Left colon (tissue), 2 donors: ENCODE data around the gene MMP26. TPM values are rescaled to one million over a fixed set of nuclear protein-coding genes. Genes with fewer than 3 reads are reported as not detected.
"Not testable (repeated sequence)": the region's sequence is repeated elsewhere in the genome, so short reads cannot be mapped to it uniquely, and the experiment has no call there.

Experiments
- ATAC-seq: fragments of 200-7000 bp; cut with Tn5 transposase; one replicate; pipeline ENCODE4 v1.9.1; 2020; ENCODE audit warnings: mild to moderate bottlenecking, moderate library complexity
- DNase-seq, 2 donors: peaks; one replicate each; pipeline ENCODE4 v3.0.0-alpha.2; 2020
- intact Hi-C, 2 donors: fragments of 100-400 bp; cut with DNase I in 1 of 2; cut with micrococcal nuclease in 1 of 2; formaldehyde crosslinking; loops; one replicate each; pipeline versions ENCODE4 v1.11.2 to v1.14.0; 2022; cut with DNase I, micrococcal nuclease
- total RNA-seq, 2 donors: library from RNA; stranded (reverse); fragmentation: NEBNext Ultra II Directional; extraction: Animal tissue kit (Norgen Biotek cat#: 25700); gene quantifications; one replicate each; pipeline ENCODE4 v1.2.1, GENCODE V29; 2021
- donor health status: DM: no; HTN: no; CAD: no.
- donor health status: DM: yes; HTN: yes; CAD: no.

The MMP26 gene
- total RNA-seq, 2 donors from 2014 or later: not detected

DNA sequence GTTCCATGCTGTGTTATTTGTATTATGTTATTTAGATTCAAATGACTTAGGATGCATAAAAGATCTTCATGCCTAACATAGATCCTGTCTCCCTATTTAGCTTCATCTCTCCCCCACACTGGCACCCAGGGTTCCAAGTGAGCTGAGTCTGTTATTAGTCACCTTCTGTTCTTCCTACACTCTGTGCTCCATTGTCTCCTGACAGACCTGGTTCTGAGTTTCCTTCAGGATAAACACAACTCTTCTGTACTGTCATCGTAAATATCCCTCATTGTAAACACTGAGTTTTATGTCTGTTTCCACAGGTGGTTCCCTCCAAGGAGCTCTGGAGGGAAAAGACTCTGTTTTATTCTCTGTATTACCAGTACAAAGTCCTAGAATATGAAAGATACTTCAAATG is 8.7 kb downstream of the MMP26 start:
- intact Hi-C loops: no loop called here
- no peak for ATAC-seq
- DNase-seq: no peak

DNA sequence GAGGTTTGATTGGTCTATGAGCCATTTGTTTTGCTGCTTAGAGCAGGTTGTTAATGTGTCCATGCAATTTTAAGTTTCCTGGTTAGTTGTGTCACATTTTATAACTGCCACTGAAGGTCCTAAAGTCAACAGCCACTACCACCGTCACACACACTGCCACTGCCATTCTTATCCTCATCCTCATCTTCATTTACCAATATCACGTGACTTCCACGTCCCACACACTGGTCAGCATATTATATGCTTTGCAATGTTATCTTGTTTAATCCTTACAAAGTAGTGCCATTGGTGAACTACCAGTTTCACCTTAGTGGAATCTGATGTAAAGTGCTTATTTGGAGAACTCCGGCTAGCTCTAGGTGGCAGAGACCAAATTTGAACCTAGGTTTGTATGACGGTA is 9.7 kb downstream of the MMP26 start:
- intact Hi-C loops: no loop called here
- ATAC-seq: no peak
- DNase-seq: no peak

DNA sequence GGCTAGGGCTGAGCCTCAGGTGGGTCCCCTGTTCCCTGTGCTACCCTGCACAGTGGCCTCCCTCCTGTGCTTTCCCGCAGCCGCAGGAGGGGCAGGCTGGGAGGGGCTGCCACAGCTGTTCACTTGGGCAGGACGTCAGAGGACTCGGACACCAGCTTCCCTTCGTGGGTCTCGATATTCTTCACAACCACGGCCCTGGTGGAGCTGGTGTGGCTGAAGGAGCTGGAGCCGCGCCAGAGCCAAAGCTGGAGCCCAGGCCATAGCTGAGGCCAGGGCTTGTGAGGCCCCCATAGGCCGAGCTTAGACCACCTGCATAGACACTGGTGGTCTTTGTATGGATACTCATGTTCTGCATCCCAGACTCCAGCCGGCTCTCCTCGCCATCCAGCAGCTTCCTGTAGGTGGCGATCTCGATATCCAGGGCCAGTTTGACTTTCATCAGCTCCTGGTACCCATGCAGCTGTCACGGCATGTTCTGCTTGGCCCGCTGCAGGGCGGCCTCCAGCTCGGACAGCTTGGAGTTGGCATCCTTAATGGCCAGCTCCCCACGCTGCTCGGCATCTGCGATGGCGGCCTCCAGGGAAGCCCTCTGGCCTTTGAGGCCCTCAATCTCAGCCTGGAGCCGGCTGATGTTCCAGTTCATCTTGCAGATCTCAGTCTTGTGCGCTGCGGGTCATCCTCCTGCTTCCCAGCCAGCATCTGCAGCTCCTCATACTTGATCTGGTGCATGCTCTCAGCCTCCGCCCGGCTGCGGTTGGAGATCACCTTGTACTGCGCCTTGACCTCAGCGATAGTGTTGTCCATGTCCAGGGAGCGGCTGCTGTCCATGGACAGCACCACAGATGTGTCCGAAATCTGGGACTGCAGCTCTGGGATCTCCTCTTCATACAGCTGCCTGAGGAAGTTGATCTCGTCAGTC is 18.3 kb downstream of the MMP26 start:
- intact Hi-C loops, ATAC-seq, DNase-seq: not testable (repeated sequence)

DNA sequence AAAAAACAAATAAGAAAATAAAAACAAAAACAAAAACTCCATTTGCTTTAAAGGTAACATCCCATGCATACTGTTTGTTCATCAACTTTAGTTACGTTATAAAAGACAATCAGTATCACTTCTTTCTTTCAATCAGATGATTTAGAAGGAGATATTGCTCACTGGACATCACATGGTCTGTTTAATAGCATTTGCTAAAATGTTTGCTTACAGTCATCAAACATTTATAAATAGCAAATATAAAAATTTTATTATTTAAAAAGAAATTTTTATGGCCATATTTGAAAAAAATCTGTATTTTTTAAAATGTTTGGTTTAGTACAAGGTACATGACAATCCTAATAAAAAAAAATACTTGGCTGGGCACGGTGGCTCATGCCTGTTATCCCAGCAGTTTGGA is 22.6 kb downstream of the MMP26 start:
- no peak for DNase-seq
- intact Hi-C loops: no loop called here
- ATAC-seq: no peak

DNA sequence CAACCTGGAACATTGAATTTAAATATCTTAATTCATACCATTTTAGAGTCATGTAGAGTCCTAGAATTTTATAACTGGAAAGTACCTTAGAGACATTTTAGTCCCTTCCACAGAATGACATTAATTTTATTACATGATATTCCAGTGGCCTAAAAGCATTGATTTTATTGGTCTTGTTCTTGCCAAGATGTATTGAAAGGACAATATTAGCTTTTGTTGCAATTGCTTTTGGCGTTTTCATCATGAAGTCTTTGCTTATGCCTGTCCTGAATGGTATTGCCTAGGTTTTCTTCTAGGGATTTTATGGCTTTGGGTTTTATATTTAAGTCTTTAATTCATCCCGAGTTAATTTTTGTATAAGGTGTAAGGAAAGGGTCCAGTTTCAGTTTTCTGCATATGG is 36.2 kb downstream of the MMP26 start:
- DNase-seq (no peak), ATAC-seq (no peak)
- intact Hi-C loops: no loop called here

DNA sequence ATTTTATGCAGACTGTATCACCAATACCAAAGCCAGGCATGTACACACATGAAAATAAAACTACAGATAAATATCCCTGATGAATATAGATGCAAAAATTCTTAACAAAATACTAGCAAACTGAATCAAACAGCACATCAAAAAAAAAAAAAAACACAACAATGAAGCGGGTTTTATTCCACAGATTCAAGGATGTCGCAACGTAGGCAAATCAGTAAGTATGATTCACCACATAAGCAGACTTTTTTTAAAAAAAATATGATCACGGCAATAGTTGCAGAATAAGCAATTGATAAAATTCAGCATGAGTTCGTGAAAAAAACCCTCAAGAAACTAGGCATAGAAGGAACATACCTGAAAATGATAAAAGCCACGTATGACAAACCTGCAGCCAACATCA is 43.9 kb downstream of the MMP26 start:
- intact Hi-C loops: no loop called here
- ATAC-seq (no peak), DNase-seq (no peak)

DNA sequence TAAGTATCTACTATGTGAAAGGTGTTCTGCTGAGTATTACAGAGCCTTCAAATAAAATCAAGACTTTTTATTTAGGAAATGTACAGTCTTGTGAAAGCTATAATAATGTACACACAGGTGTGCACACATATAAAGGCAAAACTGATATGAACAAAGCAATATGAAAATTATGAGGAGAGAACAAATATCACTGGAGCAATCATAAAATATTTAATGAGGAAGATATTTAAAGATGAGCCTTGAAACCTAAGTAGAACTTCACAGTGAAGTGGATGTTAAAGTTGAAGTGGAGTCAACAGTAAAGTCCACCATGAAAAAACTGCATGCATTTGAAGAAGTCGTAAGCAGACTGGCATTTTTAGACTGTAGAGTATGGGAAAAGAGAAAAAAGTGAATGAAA is 46.6 kb downstream of the MMP26 start:
- no peak for ATAC-seq
- no peak for DNase-seq
- intact Hi-C loops: no loop called here

Other genes with a start within 250 kb of the MMP26 start
- gene OR52K1, start 222.1 kb upstream of the MMP26 start, total RNA-seq: not detected
- not detected for gene OR52M1, start 159.6 kb upstream of the MMP26 start, total RNA-seq
- not detected for gene OR52I2, start 123.0 kb upstream of the MMP26 start, total RNA-seq
- gene OR52I1, start 110.7 kb upstream of the MMP26 start, total RNA-seq: not detected
- gene TRIM68, start 96.6 kb upstream of the MMP26 start, total RNA-seq: 10 to 100 TPM; 17.6 to 18.6 TPM
- not detected for gene OR51D1, start 67.3 kb upstream of the MMP26 start, total RNA-seq
- gene OR51E1, start 60.8 kb upstream of the MMP26 start, total RNA-seq: 1 to 10 TPM in 1 of 2 donors, under 1 TPM in 1; 0.64 to 1.3 TPM
- under 1 TPM; 0.18 to 0.84 TPM for gene OR51E2, start 6.9 kb upstream of the MMP26 start, total RNA-seq
- gene OR51F1, start 65.2 kb downstream of the MMP26 start, total RNA-seq: not detected
- gene OR52R1, start 99.6 kb downstream of the MMP26 start, total RNA-seq: not detected
- not detected for gene OR51F2, start 116.5 kb downstream of the MMP26 start, total RNA-seq
- not detected for gene OR51S1, start 144.4 kb downstream of the MMP26 start, total RNA-seq
- not detected for gene OR51T1, start 177.1 kb downstream of the MMP26 start, total RNA-seq
- gene OR51A7, start 199.0 kb downstream of the MMP26 start, total RNA-seq: not detected
- not detected for gene OR51G2, start 214.6 kb downstream of the MMP26 start, total RNA-seq
- gene OR51G1, start 219.6 kb downstream of the MMP26 start, total RNA-seq: not detected
- not detected for gene OR51A4, start 242.8 kb downstream of the MMP26 start, total RNA-seq